Keratinocyte (primary cell): Measurements from ENCODE around the gene UBE2QL1. TPM values are rescaled to one million over a fixed set of nuclear protein-coding genes. Genes with fewer than 3 reads are reported as not detected.

Source experiments
- DNase-seq: peaks from one replicate; pipeline ENCODE4 v3.0.0-alpha.2; 2011; ENCODE audit warnings: low read depth, missing footprints, low spot score
- FAIRE-seq: peaks from 2 replicates; lab custom pipeline; 2011; peaks lifted over from hg19 to GRCh38; lab: Jason Lieb, UNC
- H2AFZ ChIP-seq: 2 replicates; pipeline ENCODE4 v1.6.0; 2012; ENCODE audit warnings: low read length, control low read depth, inconsistent platforms; ENCODE audit not compliant: control insufficient read depth
- H3K27ac ChIP-seq: 2 replicates; pipeline ENCODE4 v1.5.1; 2011; ENCODE audit warnings: low read length; ENCODE audit not compliant: control insufficient read depth, insufficient read depth
- H3K27me3 ChIP-seq: 3 replicates; pipeline ENCODE4 v1.6.0; 2011; ENCODE audit warnings: low read length; ENCODE audit not compliant: control insufficient read depth, insufficient read depth; ENCODE audit errors: extremely low read depth
- H3K36me3 ChIP-seq, 2 experiments: 2 replicates in 1 of 2; 3 replicates in 1 of 2; pipeline ENCODE4 v1.5.1; 2011; ENCODE audit warnings: low read length in 2 of 2, mild to moderate bottlenecking in 1 of 2; ENCODE audit not compliant: control insufficient read depth in 2 of 2, insufficient read depth in 2 of 2; ENCODE audit errors: extremely low read depth in 1 of 2
- H3K4me1 ChIP-seq: 3 replicates; pipeline ENCODE4 v1.5.1; 2011; ENCODE audit warnings: low read length; ENCODE audit not compliant: control insufficient read depth, insufficient read depth; ENCODE audit errors: extremely low read depth
- H3K4me2 ChIP-seq: 3 replicates; pipeline ENCODE4 v1.6.0; 2011; ENCODE audit warnings: low read depth, low read length; ENCODE audit not compliant: control insufficient read depth, insufficient read depth; ENCODE audit errors: extremely low read depth
- H3K4me3 ChIP-seq, 3 experiments: fragments of 200-600 bp in 1 of 3; sonication (generic) in 1 of 3; 2 replicates in 2 of 3; 3 replicates in 1 of 3; pipeline ENCODE4 v1.5.1; 2011 to 2016; ENCODE audit warnings: low read length in 3 of 3, mild to moderate bottlenecking in 3 of 3, control low read depth in 2 of 3, inconsistent platforms in 1 of 3, low read depth in 1 of 3, mixed read lengths in 1 of 3, mixed run types in 1 of 3, moderate library complexity in 1 of 3; ENCODE audit not compliant: control insufficient read depth in 2 of 3, insufficient read depth in 2 of 3; ENCODE audit errors: extremely low read depth in 1 of 3
- H3K79me2 ChIP-seq: 2 replicates; pipeline ENCODE4 v1.6.0; 2012; ENCODE audit warnings: low read length; ENCODE audit not compliant: control insufficient read depth, insufficient read depth
- H3K9ac ChIP-seq: 3 replicates; pipeline ENCODE4 v1.6.0; 2011; ENCODE audit warnings: low read length; ENCODE audit not compliant: control insufficient read depth, insufficient read depth; ENCODE audit errors: extremely low read depth
- H3K9me1 ChIP-seq: 3 replicates; pipeline ENCODE4 v1.6.0; 2011; ENCODE audit warnings: low read length; ENCODE audit not compliant: control insufficient read depth, insufficient read depth; ENCODE audit errors: extremely low read depth
- H3K9me3 ChIP-seq: 2 replicates; pipeline ENCODE4 v1.5.1; 2012; ENCODE audit warnings: low read depth, low read length; ENCODE audit not compliant: control insufficient read depth
- H4K20me1 ChIP-seq: 3 replicates; pipeline ENCODE4 v1.6.0; 2011; ENCODE audit warnings: low read length; ENCODE audit not compliant: control insufficient read depth, insufficient read depth; ENCODE audit errors: extremely low read depth
- EZH2 ChIP-seq: IDR thresholded peaks from one replicate; pipeline ENCODE4 v1.6.1; 2012; ENCODE audit warnings: inconsistent platforms, mild to moderate bottlenecking, low read length, moderate library complexity
- dilution Hi-C: fragments of 300-500 bp; cut with MboI; formaldehyde crosslinking; loops from one replicate; pipeline ENCODE4 v1.7.0; 2020; ENCODE audit warnings: low sequenced_read_pairs; ENCODE audit not compliant: extremely low pct_ligation_motif_present
- polyA plus RNA-seq, 5 experiments: library from polyadenylated mRNA; depleted of rRNA in 3 of 5; stranded (reverse) in 3 of 5; stranded (forward) in 1 of 5; unstranded in 1 of 5; fragments of >200 nt; gene quantifications; 1 replicate in 1 of 5; 2 replicates in 3 of 5; 3 replicates in 1 of 5; pipeline versions ENCODE4 v1.2.1 to v1.2.3, GENCODE V29; 2011 to 2012; ENCODE audit warnings: missing spikeins in 2 of 5, low read depth in 1 of 5, low replicate concordance in 1 of 5
- TF ChIP-seq, protein P1 (sequence below), 3 experiments: IDR thresholded peaks in 1 of 3; conservative IDR thresholded peaks in 1 of 3; optimal IDR thresholded peaks in 1 of 3; 2 replicates in 2 of 3; 3 replicates in 1 of 3; pipeline versions ENCODE3 to v1.5.1; 2011; ENCODE audit warnings: low read length in 3 of 3, mild to moderate bottlenecking in 3 of 3, moderate library complexity in 2 of 3, control low read depth in 1 of 3, inconsistent platforms in 1 of 3; ENCODE audit not compliant: insufficient read depth in 2 of 3; ENCODE audit errors: extremely low read depth in 1 of 3

UBE2QL1 gene
- polyA plus RNA-seq, 1 donor (not counting 4 experiments of a cell fraction or from before 2014, with no cell fraction given), result not detected

DNA sequence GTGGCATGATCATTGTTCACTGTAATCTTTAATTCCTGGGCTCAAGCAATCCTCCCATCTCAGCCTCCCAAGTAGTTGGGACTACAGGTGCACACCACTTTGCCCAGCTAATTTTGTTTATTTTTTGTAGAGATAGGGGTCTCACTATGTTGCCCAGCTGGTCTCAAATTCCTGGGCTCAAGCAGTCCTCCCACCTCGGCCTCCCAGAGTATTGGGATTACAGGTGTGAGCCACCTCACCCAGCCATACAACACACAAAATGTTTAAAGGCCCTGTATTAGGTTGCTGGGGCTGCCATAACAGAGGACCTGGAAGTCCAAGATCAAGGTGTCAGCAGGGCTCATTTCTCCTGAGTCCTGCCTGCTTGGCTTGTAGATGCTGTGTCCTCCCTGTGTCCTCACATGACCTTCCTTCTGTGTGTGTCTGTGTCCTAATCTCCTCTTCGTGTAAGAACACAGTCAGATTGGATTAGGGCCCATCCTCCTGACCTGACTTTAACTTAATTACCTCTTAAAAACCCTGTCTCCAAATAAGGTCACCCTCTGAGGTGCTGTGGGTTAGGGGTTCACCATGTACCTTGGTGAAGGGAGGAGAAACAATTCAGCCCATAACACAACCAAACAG lies 5.4 kb downstream of the UBE2QL1 start:
- no peaks in the 10 kb centered on the region for H3K4me1 ChIP-seq
- no peaks in the 10 kb centered on the region for H4K20me1 ChIP-seq
- no peak for FAIRE-seq
- dilution Hi-C loops, result no loop called here
- no peaks in the 10 kb centered on the region for H3K9me1 ChIP-seq
- no peaks in the 10 kb centered on the region for H3K79me2 ChIP-seq
- no peak overlapping the region for H2AFZ ChIP-seq
- no peaks in the 10 kb centered on the region for H3K9me3 ChIP-seq
- no peak for TF ChIP-seq EZH2
- TF ChIP-seq, protein P1, sequence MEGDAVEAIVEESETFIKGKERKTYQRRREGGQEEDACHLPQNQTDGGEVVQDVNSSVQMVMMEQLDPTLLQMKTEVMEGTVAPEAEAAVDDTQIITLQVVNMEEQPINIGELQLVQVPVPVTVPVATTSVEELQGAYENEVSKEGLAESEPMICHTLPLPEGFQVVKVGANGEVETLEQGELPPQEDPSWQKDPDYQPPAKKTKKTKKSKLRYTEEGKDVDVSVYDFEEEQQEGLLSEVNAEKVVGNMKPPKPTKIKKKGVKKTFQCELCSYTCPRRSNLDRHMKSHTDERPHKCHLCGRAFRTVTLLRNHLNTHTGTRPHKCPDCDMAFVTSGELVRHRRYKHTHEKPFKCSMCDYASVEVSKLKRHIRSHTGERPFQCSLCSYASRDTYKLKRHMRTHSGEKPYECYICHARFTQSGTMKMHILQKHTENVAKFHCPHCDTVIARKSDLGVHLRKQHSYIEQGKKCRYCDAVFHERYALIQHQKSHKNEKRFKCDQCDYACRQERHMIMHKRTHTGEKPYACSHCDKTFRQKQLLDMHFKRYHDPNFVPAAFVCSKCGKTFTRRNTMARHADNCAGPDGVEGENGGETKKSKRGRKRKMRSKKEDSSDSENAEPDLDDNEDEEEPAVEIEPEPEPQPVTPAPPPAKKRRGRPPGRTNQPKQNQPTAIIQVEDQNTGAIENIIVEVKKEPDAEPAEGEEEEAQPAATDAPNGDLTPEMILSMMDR (optimal IDR thresholded peaks at IDR 0.05 in 1 of 3, IDR thresholded peaks at IDR 0.05 in 1 of 3, conservative IDR thresholded peaks at IDR 0.05 in 1 of 3; ENCODE audit: extremely low read depth in 1 of 3, insufficient read depth in 2 of 3, low read length in 3 of 3), result no peak
- no peak overlapping the region for H3K4me2 ChIP-seq
- DNase-seq, result no peak
- no peak overlapping the region for H3K4me3 ChIP-seq
- H3K9ac ChIP-seq, result no peak overlapping the region
- H3K27ac ChIP-seq, result no peak overlapping the region
- H3K36me3 ChIP-seq, result no peaks in the 10 kb centered on the region
- H3K27me3 ChIP-seq, result peaks cover 39% of the 10 kb centered on the region

DNA sequence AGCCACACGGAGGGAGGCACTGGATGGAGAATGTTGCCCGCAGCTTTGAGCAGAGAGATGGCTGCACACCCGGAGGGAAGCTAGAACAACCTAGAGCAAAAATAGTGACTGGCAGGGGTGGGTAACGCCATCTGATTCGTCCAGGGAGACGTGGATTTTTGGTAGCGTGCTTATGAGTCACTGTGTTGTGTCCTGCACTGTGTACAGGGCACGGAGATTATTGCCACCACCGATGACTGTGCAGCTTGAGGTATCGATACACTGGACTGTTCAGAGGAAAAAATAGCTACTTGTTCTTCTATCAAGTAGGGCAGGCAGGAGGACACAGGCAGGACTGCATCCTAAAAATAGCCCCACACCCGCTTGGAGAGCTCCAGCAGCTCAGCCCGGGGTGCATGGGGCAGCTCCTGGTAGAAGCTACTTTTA lies 6.0 kb downstream of the UBE2QL1 start:
- no peaks in the 10 kb centered on the region for H4K20me1 ChIP-seq
- dilution Hi-C loops, result no loop called here
- no peak overlapping the region for H3K9ac ChIP-seq
- H3K4me2 ChIP-seq, result no peak overlapping the region
- H2AFZ ChIP-seq, result no peak overlapping the region
- H3K27ac ChIP-seq, result no peak overlapping the region
- H3K79me2 ChIP-seq, result no peaks in the 10 kb centered on the region
- no peak for TF ChIP-seq EZH2
- TF ChIP-seq, protein P1 (optimal IDR thresholded peaks at IDR 0.05 in 1 of 3, IDR thresholded peaks at IDR 0.05 in 1 of 3, conservative IDR thresholded peaks at IDR 0.05 in 1 of 3; ENCODE audit: extremely low read depth in 1 of 3, insufficient read depth in 2 of 3, low read length in 3 of 3), result no peak
- no peaks in the 10 kb centered on the region for H3K9me1 ChIP-seq
- no peak for FAIRE-seq
- H3K4me1 ChIP-seq, result no peaks in the 10 kb centered on the region
- no peaks in the 10 kb centered on the region for H3K9me3 ChIP-seq
- peaks cover 33% of the 10 kb centered on the region for H3K27me3 ChIP-seq
- no peak for DNase-seq
- H3K36me3 ChIP-seq, result no peaks in the 10 kb centered on the region
- no peak overlapping the region for H3K4me3 ChIP-seq
